Stomach (tissue), 9 donors: ENCODE measurements around the gene EXOC4. TPM values are rescaled to one million over a fixed set of nuclear protein-coding genes. Genes with fewer than 3 reads are reported as not detected.

Experiments
- DNase-seq, 2 donors: peaks; one replicate each; pipeline versions ENCODE4 v3.0.0 to v3.0.0-alpha.2; 2013 to 2019
- H3K27ac ChIP-seq, 5 donors: fragments of 200-600 bp in 4 of 5; sonication (generic) in 4 of 5; one replicate each; pipeline ENCODE4 v1.5.1; 2013 to 2019; ENCODE audit warnings: mild to moderate bottlenecking in 1 of 5, moderate library complexity in 1 of 5
- H3K27me3 ChIP-seq, 3 donors: fragments of 200-600 bp; sonication (generic); one replicate each; pipeline ENCODE4 v1.5.1; 2017 to 2019; ENCODE audit warnings: mixed run types in 1 of 3
- H3K36me3 ChIP-seq, 4 donors: fragments of 200-600 bp; sonication (generic); 1 replicate in 3 of 4; 2 replicates in 1 of 4; pipeline ENCODE4 v1.5.1; 2016 to 2019
- H3K4me1 ChIP-seq, 4 donors: fragments of 200-600 bp; sonication (generic); one replicate each; pipeline ENCODE4 v1.5.1; 2016 to 2019
- H3K4me3 ChIP-seq, 4 donors: fragments of 200-600 bp; sonication (generic) in 3 of 4; one replicate each; pipeline ENCODE4 v1.5.1; 2016 to 2019; ENCODE audit warnings: mild to moderate bottlenecking in 1 of 4
- H3K9me3 ChIP-seq, 4 donors: fragments of 200-600 bp; sonication (generic); one replicate each; pipeline ENCODE4 v1.5.1; 2016 to 2019
- EP300 ChIP-seq: sonication (generic); formaldehyde crosslinking; IDR thresholded peaks from one replicate; pipeline ENCODE4 v1.6.1; 2017; ENCODE audit warnings: antibody characterized with exemption
- POLR2A ChIP-seq, 4 donors: fragments of 450-650 bp; IDR thresholded peaks; one replicate each; pipeline ENCODE4 v1.6.1; 2016; ENCODE audit warnings: antibody characterized with exemption in 4 of 4, control low read depth in 2 of 4, mild to moderate bottlenecking in 1 of 4, moderate library complexity in 1 of 4
- POLR2AphosphoS5 ChIP-seq, 3 donors: sonication (generic); formaldehyde crosslinking; IDR thresholded peaks; one replicate each; pipeline ENCODE4 v1.6.1; 2016; ENCODE audit warnings: antibody characterized with exemption in 3 of 3
- WGBS, 5 donors: extraction: QIAGEN DNeasy Blood & Tissue Kit in 3 of 5; methylation state at CpG; one replicate each; pipeline versions ENCODE4 v1.1.5 to v1.1.7; 2013 to 2018; 5-methylcytosine and 5-hydroxymethylcytosine counted together
- intact Hi-C: fragments of 100-400 bp; cut with DNase I; formaldehyde crosslinking; loops from one replicate; pipeline ENCODE4 v1.15.1; 2023; ENCODE audit warnings: low total_unique reads
- polyA plus RNA-seq, 3 donors: library from polyadenylated mRNA; stranded (reverse); fragments of 200-250 nt; gene quantifications; one replicate each; pipeline ENCODE4 v1.2.3, GENCODE V29; 2013
- small RNA-seq, 4 donors: library from RNA; depleted of rRNA; stranded (forward); fragments of <200 nt; gene quantifications; one replicate each; pipeline ENCODE3, GENCODE V24; 2016
- total RNA-seq, 5 donors: library from RNA; depleted of rRNA; stranded (reverse); fragments of >200 nt; gene quantifications; one replicate each; pipeline versions ENCODE4 v1.1.0 to v1.2.3, GENCODE V29; 2014 to 2016
- TF ChIP-seq, protein P1 (sequence below), 7 experiments: fragments of 450-650 bp in 4 of 7; fragments of 200-600 bp in 3 of 7; sonication (generic) in 3 of 7; IDR thresholded peaks; one replicate each; pipeline ENCODE4 v1.5.1; 2016 to 2019; ENCODE audit warnings: antibody characterized with exemption in 7 of 7, control low read depth in 2 of 7, mild to moderate bottlenecking in 1 of 7
- donor health status: healthy with polysubstance abuse.
- donor health status: Bipolar disorder and iron deficiency.
- donor health status: healthy.

The EXOC4 gene
- total and polyA plus RNA-seq, 8 donors = 14.1 to 339 (median 61.1) TPM

- intact Hi-C loops = no loop called here
- no peaks in the 10 kb centered on the region for H3K4me1 ChIP-seq
- no peak overlapping the region for H3K27ac ChIP-seq
- TF ChIP-seq EP300 (no peak), POLR2A (IDR thresholded peaks at IDR 0.05) (no peak), POLR2AphosphoS5 (IDR thresholded peaks at IDR 0.05) (no peak)
- TF ChIP-seq, protein P1, sequence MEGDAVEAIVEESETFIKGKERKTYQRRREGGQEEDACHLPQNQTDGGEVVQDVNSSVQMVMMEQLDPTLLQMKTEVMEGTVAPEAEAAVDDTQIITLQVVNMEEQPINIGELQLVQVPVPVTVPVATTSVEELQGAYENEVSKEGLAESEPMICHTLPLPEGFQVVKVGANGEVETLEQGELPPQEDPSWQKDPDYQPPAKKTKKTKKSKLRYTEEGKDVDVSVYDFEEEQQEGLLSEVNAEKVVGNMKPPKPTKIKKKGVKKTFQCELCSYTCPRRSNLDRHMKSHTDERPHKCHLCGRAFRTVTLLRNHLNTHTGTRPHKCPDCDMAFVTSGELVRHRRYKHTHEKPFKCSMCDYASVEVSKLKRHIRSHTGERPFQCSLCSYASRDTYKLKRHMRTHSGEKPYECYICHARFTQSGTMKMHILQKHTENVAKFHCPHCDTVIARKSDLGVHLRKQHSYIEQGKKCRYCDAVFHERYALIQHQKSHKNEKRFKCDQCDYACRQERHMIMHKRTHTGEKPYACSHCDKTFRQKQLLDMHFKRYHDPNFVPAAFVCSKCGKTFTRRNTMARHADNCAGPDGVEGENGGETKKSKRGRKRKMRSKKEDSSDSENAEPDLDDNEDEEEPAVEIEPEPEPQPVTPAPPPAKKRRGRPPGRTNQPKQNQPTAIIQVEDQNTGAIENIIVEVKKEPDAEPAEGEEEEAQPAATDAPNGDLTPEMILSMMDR (IDR thresholded peaks at IDR 0.05) = no peak
- no peaks in the 10 kb centered on the region for H3K9me3 ChIP-seq
- no peak for DNase-seq
- H3K27me3 ChIP-seq = no peaks in the 10 kb centered on the region
- H3K36me3 ChIP-seq = no peaks in the 10 kb centered on the region
- no peak overlapping the region for H3K4me3 ChIP-seq
These were observed 860.8 kb downstream of the EXOC4 start for GRCh38 chr7:134113655-134114054.

DNA sequence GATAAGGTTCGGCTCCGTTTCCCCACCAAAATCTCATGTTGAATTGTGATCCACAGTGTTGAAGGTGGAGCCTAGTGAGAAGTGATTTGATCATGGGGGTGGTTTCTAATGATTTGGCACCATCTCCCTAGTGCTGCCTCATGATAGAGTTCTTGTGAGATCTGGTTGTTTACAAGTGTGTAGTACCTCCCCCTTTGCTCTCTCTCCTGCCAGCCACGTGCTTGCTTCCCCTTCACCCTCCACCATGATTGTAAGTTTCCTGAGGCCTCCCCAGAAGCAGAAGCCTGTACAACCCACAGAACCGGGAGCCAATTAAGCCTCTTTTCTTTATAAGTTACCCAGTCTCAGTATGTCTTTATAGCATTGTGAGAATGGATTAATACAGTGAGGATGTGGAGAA lies 862.1 kb downstream of the EXOC4 start:
- intact Hi-C loops = no loop called here
- Histone ChIP-seq H3K9me3 (no peaks in the 10 kb centered on the region), H3K4me3 (no peak overlapping the region), H3K27ac (no peak overlapping the region), H3K36me3 (no peaks in the 10 kb centered on the region), H3K4me1 (no peaks in the 10 kb centered on the region), H3K27me3 (no peaks in the 10 kb centered on the region)
- 74 to 84% (median 79%) methylated on average over 4 of the region's 4 CpGs for WGBS, 5 donors
- no peak for DNase-seq
- TF ChIP-seq, protein P1 (IDR thresholded peaks at IDR 0.05) = no peak
- TF ChIP-seq EP300 (no peak), POLR2A (IDR thresholded peaks at IDR 0.05) (no peak), POLR2AphosphoS5 (IDR thresholded peaks at IDR 0.05) (no peak)

Small RNAs within 50 kb of the gene (small RNA-seq; reads per million reads assigned to genes)
- 0 reads per million in 4 donors for gene MIR6133

Other genes starting within 250 kb of the EXOC4 start
- gene CHCHD3, start 171.0 kb upstream of the EXOC4 start, total RNA-seq = 10 to 100 TPM in 4 of 5 donors, 1 to 10 TPM in 1; 5.8 to 90.9 (median 40.2) TPM
- gene CHCHD3, start 171.0 kb upstream of the EXOC4 start, polyA plus RNA-seq = 10 to 100 TPM; 23.0 to 40.3 (median 39.6) TPM